Mucosa of rectum (tissue), 2 donors: ENCODE data around the gene ST6GALNAC5.
"Not testable (repeated sequence)": the region's sequence is repeated elsewhere in the genome, so short reads cannot be mapped to it uniquely, and the experiment has no call there.

Experiments
- H3K27ac ChIP-seq, 2 donors: one replicate each; pipeline ENCODE4 v1.7.0; 2013; ENCODE audit warnings: inconsistent platforms in 2 of 2, low read depth in 2 of 2, low read length in 2 of 2
- H3K27me3 ChIP-seq, 2 donors: one replicate each; pipeline ENCODE4 v1.7.0; 2013; ENCODE audit warnings: low read length in 2 of 2; ENCODE audit not compliant: control insufficient read depth in 2 of 2, insufficient read depth in 2 of 2
- H3K36me3 ChIP-seq, 2 donors: one replicate each; pipeline ENCODE4 v1.7.0; 2013; ENCODE audit warnings: low read length in 2 of 2; ENCODE audit not compliant: control insufficient read depth in 2 of 2, insufficient read depth in 2 of 2
- H3K4me1 ChIP-seq, 2 donors: one replicate each; pipeline ENCODE4 v1.7.0; 2013; ENCODE audit warnings: low read length in 2 of 2, mild to moderate bottlenecking in 1 of 2; ENCODE audit not compliant: control insufficient read depth in 2 of 2, insufficient read depth in 2 of 2
- H3K4me3 ChIP-seq, 2 donors: one replicate each; pipeline ENCODE4 v1.7.0; 2013; ENCODE audit warnings: low read length in 2 of 2
- H3K9ac ChIP-seq, 2 donors: one replicate each; pipeline ENCODE4 v1.7.0; 2013; ENCODE audit warnings: low read length in 2 of 2, low read depth in 1 of 2, mild to moderate bottlenecking in 1 of 2
- H3K9me3 ChIP-seq, 2 donors: one replicate each; pipeline ENCODE4 v1.7.0; 2013; ENCODE audit warnings: low read length in 2 of 2; ENCODE audit not compliant: control insufficient read depth in 2 of 2
- donor health status: healthy.
- donor health status: Normal muscosa, but diverticular disease.

ST6GALNAC5 gene

GRCh38 chr1:76867342-76868130, at the start of gene ST6GALNAC5:
ST6GALNAC5 (plus strand) TSS chr1:76867480.
- no peaks in the 10 kb centered on the region for H3K9me3 ChIP-seq
- no peak within 1 kb of the TSS for H3K9ac ChIP-seq
- no peaks in the 10 kb centered on the region for H3K27me3 ChIP-seq
- H3K4me1 ChIP-seq = no peaks in the 10 kb centered on the region
- peak within 1 kb of the TSS; percentile 53 to 58 for H3K4me3 ChIP-seq
- H3K36me3 ChIP-seq = no peaks in the 10 kb centered on the region
- peak within 1 kb of the TSS in 1 of 2 donors; percentile 22 for H3K27ac ChIP-seq

DNA sequence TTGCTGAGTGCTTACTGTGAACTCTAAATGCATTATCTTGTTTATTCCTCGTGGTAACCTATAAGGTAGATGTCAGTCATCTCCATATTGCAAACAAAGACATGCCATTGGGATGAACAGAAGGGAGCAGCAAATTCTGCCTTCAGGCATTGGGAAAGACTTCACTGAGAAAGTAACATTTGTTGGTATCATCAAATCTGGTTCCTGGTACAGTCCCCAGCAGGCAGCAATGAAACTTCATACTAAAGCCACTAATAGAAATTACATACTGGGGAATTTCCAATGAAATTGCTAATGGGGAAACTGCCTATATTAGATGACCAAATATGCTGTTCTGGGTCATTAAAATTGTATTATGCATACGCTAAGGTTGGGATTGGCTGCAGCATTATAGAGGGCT, 47.3 kb upstream of the ST6GALNAC5 start:
- peaks cover 0 to 2% of the 10 kb centered on the region in 2 donors for H3K9me3 ChIP-seq
- no peak overlapping the region for H3K4me3 ChIP-seq
- H3K4me1 ChIP-seq = no peaks in the 10 kb centered on the region
- no peaks in the 10 kb centered on the region for H3K36me3 ChIP-seq
- H3K27me3 ChIP-seq = no peaks in the 10 kb centered on the region
- H3K27ac ChIP-seq = no peak overlapping the region
- no peak overlapping the region for H3K9ac ChIP-seq

DNA sequence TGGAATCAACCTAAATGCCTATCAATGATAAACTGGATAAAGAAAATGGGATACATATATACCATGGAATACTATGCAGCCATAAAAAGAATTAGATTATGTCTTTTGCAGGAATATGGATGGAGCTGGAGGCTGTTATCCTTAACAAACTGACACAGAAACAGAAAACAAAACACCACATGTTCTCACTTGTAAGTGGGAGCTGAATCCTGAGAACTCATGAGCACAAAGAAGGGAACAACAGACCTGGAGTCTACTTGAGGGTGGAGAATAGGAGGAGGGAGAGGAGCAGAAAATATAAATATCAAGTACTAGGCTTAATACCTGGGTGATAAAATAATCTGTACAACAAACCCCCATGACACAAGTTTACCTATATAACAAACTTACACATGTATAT, 44.3 kb upstream of the ST6GALNAC5 start:
- H3K4me1 ChIP-seq, H3K36me3 ChIP-seq, H3K27ac ChIP-seq, H3K27me3 ChIP-seq, H3K9me3 ChIP-seq, H3K4me3 ChIP-seq, H3K9ac ChIP-seq: not testable (repeated sequence)

- Histone ChIP-seq H3K4me1 (no peaks in the 10 kb centered on the region), H3K27ac (no peak overlapping the region), H3K36me3 (no peaks in the 10 kb centered on the region), H3K27me3 (no peaks in the 10 kb centered on the region), H3K9ac (no peak overlapping the region), H3K9me3 (peaks cover 0 to 2% of the 10 kb centered on the region in 2 donors), H3K4me3 (no peak overlapping the region)
These were observed 43.2 kb upstream of the ST6GALNAC5 start for GRCh38 chr1:76824106-76824505.

DNA sequence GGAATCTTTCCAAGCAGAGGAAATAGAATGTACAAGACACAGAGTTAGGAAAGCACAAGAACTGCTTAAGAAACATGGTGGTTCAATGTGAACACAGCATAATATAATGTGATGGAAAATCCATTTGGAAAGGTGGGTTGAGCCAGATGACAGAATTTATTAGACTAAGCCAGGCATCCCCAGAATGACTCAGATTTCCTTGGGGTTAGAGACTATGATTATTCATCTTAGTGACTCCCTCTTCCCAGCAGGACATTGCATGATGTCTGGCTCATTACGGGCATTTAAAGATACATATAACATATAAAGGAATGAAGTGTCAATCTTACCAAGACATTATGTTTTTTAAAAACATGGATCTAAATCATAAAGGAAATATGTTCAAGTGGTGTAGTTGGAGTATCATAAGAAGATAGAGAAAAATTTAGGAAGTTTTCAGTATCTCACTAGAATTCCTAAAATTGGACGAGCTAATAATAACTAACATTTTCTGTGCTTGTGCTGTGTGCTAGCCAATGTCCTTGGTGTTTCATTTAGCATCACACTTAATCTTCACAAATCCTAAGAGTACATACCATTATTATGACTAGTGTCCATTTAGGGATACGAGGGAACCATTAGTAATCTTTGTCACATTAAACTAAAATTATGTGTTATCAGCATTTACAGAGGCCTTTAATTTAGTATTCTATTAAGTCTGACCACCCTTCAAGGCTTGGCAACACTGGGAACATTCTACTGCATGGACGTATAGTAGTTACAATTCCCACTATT, 41.0 kb upstream of the ST6GALNAC5 start:
- Histone ChIP-seq H3K4me3 (no peak overlapping the region), H3K27ac (no peak overlapping the region), H3K36me3 (no peaks in the 10 kb centered on the region), H3K9me3 (peaks cover 0 to 2% of the 10 kb centered on the region in 2 donors), H3K4me1 (no peaks in the 10 kb centered on the region), H3K27me3 (no peaks in the 10 kb centered on the region), H3K9ac (no peak overlapping the region)

- peaks cover 0 to 2% of the 10 kb centered on the region in 2 donors for H3K9me3 ChIP-seq
- no peak overlapping the region for H3K27ac ChIP-seq
- no peaks in the 10 kb centered on the region for H3K4me1 ChIP-seq
- no peaks in the 10 kb centered on the region for H3K36me3 ChIP-seq
- no peaks in the 10 kb centered on the region for H3K27me3 ChIP-seq
- no peak overlapping the region for H3K9ac ChIP-seq
- H3K4me3 ChIP-seq = no peak overlapping the region
These were observed 40.2 kb upstream of the ST6GALNAC5 start for GRCh38 chr1:76827066-76827465.

DNA sequence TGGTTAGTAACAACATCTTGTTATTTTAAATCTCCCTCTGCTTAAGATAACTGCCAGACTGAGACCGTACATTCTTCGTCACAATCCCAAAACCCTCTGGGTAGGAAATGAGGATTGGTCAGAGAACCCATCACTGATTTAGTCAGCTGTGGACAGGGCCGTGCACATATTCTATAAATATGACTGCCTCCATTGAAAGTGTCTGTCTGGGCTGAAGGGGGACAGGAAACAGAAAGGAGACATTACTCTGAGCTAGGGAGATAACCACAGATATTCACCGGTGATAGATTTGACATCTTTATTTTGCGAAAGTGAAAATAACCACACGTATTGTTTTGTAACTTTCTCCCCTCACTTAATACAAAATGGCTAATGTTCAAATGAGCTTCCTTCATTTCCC, 36.9 kb upstream of the ST6GALNAC5 start:
- no peaks in the 10 kb centered on the region for H3K4me1 ChIP-seq
- no peaks in the 10 kb centered on the region for H3K9me3 ChIP-seq
- H3K9ac ChIP-seq = no peak overlapping the region
- no peak overlapping the region for H3K27ac ChIP-seq
- H3K36me3 ChIP-seq = no peaks in the 10 kb centered on the region
- no peaks in the 10 kb centered on the region for H3K27me3 ChIP-seq
- H3K4me3 ChIP-seq = no peak overlapping the region

DNA sequence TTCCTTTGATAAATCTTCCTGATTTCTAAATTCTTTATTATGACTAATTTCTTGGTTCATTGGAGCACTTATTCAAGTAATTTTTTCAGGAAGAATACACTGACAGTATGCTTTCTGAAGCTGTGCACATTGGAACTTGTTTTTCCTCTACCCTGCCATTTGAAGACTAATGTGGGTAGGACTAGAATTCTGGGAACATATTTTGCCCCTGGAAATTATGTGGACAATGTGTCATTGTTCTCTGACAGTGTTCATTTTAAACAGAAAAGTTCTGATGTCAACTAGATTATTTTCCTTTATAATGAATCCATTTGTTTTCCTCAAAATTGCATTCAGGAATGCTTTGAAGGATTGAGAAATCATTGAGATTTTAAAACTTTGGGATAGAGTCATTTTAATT, 34.8 kb upstream of the ST6GALNAC5 start:
- Histone ChIP-seq H3K9ac (no peak overlapping the region), H3K9me3 (no peaks in the 10 kb centered on the region), H3K36me3 (no peaks in the 10 kb centered on the region), H3K27me3 (no peaks in the 10 kb centered on the region), H3K4me1 (no peaks in the 10 kb centered on the region), H3K4me3 (no peak overlapping the region), H3K27ac (no peak overlapping the region)

DNA sequence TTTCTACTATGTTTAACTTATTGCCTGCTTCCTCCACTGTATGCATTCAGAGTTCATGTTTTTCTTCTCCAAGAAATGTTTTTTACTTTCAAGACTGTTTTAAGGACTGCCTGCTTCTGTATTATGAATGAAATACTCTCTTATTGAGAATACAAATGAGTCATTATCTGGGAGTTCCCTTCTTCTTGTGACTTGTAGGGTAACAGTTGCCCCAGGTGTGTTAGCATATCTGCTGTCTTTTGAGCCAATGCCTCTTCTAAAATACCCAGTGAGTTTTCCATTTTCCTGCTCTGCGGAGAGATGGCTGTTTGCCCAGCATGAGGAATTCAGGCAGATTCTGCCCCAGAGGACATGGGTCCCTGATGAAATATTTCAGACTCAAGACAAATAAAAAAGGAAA, 34.1 kb upstream of the ST6GALNAC5 start:
- H3K27ac ChIP-seq = no peak overlapping the region
- H3K36me3 ChIP-seq = no peaks in the 10 kb centered on the region

DNA sequence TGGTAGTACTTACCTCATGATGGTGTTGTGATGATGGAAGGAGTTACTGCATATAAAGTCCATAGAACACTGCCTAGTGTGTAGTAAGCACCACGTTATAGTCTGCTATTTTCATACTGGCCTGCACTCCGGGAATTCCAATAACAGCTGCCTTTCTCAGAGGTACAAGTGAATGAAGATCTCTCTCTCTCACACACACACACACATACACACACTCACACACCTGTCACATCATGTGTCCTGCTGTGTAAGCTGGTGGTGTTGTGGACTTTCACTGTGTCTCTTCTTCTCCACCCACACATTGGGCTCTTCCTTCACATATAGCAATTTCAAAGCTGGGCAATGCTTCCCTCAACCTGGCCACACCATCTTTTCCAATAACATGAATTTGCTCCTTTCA, 33.4 kb upstream of the ST6GALNAC5 start:
- no peaks in the 10 kb centered on the region for H3K27me3 ChIP-seq
- H3K36me3 ChIP-seq = no peaks in the 10 kb centered on the region
- no peak overlapping the region for H3K9ac ChIP-seq
- no peaks in the 10 kb centered on the region for H3K4me1 ChIP-seq
- no peak overlapping the region for H3K27ac ChIP-seq
- no peaks in the 10 kb centered on the region for H3K9me3 ChIP-seq
- no peak overlapping the region for H3K4me3 ChIP-seq

More for the DNA sequence above, 34.1 kb upstream of the ST6GALNAC5 start:
- Histone ChIP-seq H3K4me3 (no peak overlapping the region), H3K4me1 (no peaks in the 10 kb centered on the region), H3K9ac (no peak overlapping the region), H3K9me3 (no peaks in the 10 kb centered on the region), H3K27me3 (no peaks in the 10 kb centered on the region)
